PC-9 (cell line): Measurements from ENCODE around the gene NR2F1-AS1.

ENCODE experiments used
- CTCF ChIP-seq: fragments of 200-600 bp; sonication (generic); conservative IDR thresholded peaks from 2 replicates; pipeline ENCODE4 v1.6.1; 2017; ENCODE audit warnings: mixed run types, antibody characterized with exemption, mild to moderate bottlenecking, moderate library complexity
- EZH2 ChIP-seq: fragments of 200-600 bp; sonication (generic); IDR thresholded peaks from 2 replicates; pipeline ENCODE4 v1.8.0; 2017; ENCODE audit warnings: antibody characterized with exemption, low read depth

- TF ChIP-seq CTCF: no peak
- no peak for TF ChIP-seq EZH2
Observed at GRCh38 chr5:93519740-93520139, 61.3 kb downstream of the NR2F1-AS1 start.
